VCaP (cell line): Measurements from ENCODE around the gene CTCFL.

Source experiments
- H3K27ac ChIP-seq: fragments of 450-650 bp; 2 replicates; pipeline ENCODE4 v1.5.1; 2017
- TF ChIP-seq, protein P1 (sequence below): fragments of 450-650 bp; conservative IDR thresholded peaks from 2 replicates; pipeline ENCODE4 v1.5.1; 2017; ENCODE audit warnings: mild to moderate bottlenecking, moderate library complexity

The CTCFL gene

GRCh38 chr20:57568960-57569359 is 44.0 kb upstream of the CTCFL start:
- H3K27ac ChIP-seq, result no peak overlapping the region
- TF ChIP-seq, protein P1, sequence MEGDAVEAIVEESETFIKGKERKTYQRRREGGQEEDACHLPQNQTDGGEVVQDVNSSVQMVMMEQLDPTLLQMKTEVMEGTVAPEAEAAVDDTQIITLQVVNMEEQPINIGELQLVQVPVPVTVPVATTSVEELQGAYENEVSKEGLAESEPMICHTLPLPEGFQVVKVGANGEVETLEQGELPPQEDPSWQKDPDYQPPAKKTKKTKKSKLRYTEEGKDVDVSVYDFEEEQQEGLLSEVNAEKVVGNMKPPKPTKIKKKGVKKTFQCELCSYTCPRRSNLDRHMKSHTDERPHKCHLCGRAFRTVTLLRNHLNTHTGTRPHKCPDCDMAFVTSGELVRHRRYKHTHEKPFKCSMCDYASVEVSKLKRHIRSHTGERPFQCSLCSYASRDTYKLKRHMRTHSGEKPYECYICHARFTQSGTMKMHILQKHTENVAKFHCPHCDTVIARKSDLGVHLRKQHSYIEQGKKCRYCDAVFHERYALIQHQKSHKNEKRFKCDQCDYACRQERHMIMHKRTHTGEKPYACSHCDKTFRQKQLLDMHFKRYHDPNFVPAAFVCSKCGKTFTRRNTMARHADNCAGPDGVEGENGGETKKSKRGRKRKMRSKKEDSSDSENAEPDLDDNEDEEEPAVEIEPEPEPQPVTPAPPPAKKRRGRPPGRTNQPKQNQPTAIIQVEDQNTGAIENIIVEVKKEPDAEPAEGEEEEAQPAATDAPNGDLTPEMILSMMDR, result no peak

DNA sequence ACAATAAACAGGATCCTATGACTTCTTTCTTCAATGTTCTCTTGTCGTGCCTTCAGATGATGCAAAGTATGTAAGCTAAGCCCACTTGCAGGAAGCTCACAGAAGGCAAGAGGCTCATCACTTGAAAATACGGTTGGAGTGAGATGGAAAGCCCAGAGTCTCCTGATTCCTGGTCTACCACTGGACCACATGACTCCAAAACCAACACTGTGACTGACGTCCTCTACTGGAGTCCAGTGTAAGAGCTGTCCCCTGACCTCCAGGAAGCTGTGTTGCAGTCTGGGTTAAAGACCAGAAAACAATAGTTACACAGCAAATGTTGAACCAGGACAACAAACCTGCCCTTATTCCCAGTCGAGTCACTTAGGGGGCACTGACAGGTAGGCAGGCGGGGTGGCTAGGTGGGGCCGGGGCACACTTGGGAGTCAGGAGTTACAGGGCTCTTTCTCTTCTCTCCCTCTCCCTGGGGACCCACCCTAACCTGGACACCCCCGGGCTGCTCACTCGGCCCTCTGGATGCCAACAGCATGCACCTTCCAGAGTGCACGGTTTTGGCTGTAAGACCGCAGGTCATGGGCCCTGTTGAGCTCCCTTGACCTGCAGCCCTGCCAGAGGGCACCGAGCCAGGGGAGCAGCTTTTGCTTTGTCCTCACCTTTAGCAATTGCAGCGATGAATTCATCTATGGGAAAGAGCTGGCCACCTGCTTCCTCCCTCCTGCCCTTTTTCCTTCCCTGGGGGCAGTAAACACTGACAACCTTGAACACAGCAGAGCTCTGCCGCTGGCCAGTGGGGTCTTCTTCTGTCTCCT is 43.4 kb upstream of the CTCFL start:
- no peak overlapping the region for H3K27ac ChIP-seq
- TF ChIP-seq, protein P1, result no peak

GRCh38 chr20:57567471-57568079 is 42.6 kb upstream of the CTCFL start:
- TF ChIP-seq, protein P1, result no peak
- no peak overlapping the region for H3K27ac ChIP-seq

DNA sequence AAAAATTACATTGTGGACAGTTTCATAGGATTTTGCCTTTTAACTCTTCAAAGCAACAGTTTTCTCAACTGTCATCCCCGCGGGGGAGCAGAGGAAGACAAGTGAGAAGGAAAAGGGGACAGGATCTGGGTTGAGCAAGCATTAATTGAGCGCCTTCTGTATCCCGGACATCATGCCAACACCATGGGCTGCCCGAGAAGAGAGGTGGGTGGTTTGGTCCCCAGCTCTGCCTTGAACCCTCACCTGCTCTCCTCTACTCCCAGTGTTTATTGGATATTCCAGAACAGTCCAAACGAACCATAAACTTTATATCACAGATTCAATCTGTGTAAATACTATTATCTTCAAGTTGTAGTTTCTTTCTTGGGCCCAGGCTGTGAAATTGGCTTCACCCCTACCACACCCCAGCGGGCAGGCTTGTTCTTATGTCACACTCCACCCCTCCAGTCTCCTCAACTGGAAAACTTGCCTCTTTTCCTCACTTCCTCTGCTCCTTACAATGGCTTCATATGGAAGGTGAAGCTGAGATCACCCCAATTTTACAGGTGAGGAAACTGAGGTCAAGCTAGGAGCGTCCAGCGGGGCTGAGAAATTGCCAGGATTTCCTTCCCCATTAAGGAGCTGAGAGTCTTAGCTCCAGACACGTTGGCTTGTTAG is 42.0 kb upstream of the CTCFL start:
- H3K27ac ChIP-seq, result no peak overlapping the region
- TF ChIP-seq, protein P1, result no peak

- TF ChIP-seq, protein P1, result no peak
- H3K27ac ChIP-seq, result no peak overlapping the region
These were observed 41.5 kb upstream of the CTCFL start for GRCh38 chr20:57566399-57566798.

DNA sequence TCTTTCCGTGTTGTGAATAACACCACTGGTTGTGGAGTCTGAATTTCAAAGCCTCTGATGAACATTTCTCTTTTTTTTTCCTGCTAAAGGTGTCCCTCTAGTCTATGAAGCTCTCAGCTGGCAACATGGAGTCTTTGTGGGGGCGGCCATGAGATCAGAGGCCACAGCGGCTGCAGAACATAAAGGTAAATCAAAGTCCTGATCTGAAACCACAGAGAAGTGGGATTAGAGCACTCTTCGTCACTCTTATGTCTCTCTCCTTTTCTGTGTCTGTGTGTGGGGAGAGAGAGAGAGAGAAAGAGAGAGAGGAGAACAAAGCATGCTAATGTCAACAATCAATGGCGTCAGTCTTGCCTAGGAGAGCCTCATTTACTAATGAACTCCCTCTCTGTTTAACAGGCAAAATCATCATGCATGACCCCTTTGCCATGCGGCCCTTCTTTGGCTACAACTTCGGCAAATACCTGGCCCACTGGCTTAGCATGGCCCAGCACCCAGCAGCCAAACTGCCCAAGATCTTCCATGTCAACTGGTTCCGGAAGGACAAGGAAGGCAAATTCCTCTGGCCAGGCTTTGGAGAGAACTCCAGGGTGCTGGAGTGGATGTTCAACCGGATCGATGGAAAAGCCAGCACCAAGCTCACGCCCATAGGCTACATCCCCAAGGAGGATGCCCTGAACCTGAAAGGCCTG is 40.2 kb upstream of the CTCFL start:
- no peak overlapping the region for H3K27ac ChIP-seq
- TF ChIP-seq, protein P1, result no peak

- TF ChIP-seq, protein P1, result no peak
- no peak overlapping the region for H3K27ac ChIP-seq
These were observed 39.4 kb upstream of the CTCFL start for GRCh38 chr20:57564180-57564802.
